H1 (cell line): Measurements from ENCODE around the gene EWSR1. TPM values are rescaled to one million over a fixed set of nuclear protein-coding genes. Genes with fewer than 3 reads are reported as not detected.

ENCODE experiments used
- CTCF ChIA-PET: fragments of 300-600 bp; sonication (Branson Sonifier 250); formaldehyde crosslinking; loops from one replicate; lab custom pipeline; 2021; ENCODE audit not compliant: partially characterized antibody; lab: Charles Lee
- POLR2A ChIA-PET: fragments of 300-600 bp; sonication (Branson Sonifier 250); formaldehyde crosslinking; loops from one replicate; lab custom pipeline; 2021; ENCODE audit warnings: inconsistent platforms; ENCODE audit not compliant: partially characterized antibody; lab: Charles Lee
- DNase-seq, 2 experiments: peaks; one replicate each; pipeline versions ENCODE4 v3.0.0 to v3.0.0-alpha.2; 2010 to 2022; ENCODE audit warnings: low spot score in 2 of 2, low read depth in 1 of 2, mixed read lengths in 1 of 2
- FAIRE-seq: peaks from 2 replicates; lab custom pipeline; 2011; peaks lifted over from hg19 to GRCh38; lab: Jason Lieb, UNC
- H2AFZ ChIP-seq: 2 replicates; pipeline ENCODE4 v1.8.1; 2012; ENCODE audit warnings: low read length, inconsistent platforms
- H2AK5ac ChIP-seq: 2 replicates; pipeline ENCODE4 v1.6.1; 2013; ENCODE audit warnings: low read depth, low read length
- H2BK120ac ChIP-seq: replicated peaks from 2 replicates; pipeline ENCODE3; 2013; ENCODE audit warnings: low read depth, low read length, inconsistent platforms
- H2BK12ac ChIP-seq: 2 replicates; pipeline ENCODE4 v1.6.1; 2013; ENCODE audit warnings: low read depth, low read length
- H2BK15ac ChIP-seq: 2 replicates; pipeline ENCODE4 v1.6.1; 2013; ENCODE audit warnings: low read length
- H2BK20ac ChIP-seq: 2 replicates; pipeline ENCODE4 v1.6.1; 2013; ENCODE audit warnings: low read length
- H2BK5ac ChIP-seq: 2 replicates; pipeline ENCODE4 v1.6.1; 2013; ENCODE audit warnings: low read depth, low read length
- H3K14ac ChIP-seq: 2 replicates; pipeline ENCODE4 v1.6.1; 2013; ENCODE audit warnings: inconsistent platforms; ENCODE audit not compliant: insufficient read length
- H3K18ac ChIP-seq: 2 replicates; pipeline ENCODE4 v1.6.1; 2013; ENCODE audit warnings: low read length; ENCODE audit errors: extremely low read depth
- H3K23ac ChIP-seq: 2 replicates; pipeline ENCODE4 v1.6.1; 2013; ENCODE audit warnings: inconsistent platforms; ENCODE audit not compliant: insufficient read length
- H3K23me2 ChIP-seq: 2 replicates; pipeline ENCODE4 v1.6.1; 2013; ENCODE audit warnings: low read depth, low read length
- H3K27ac ChIP-seq: 2 replicates; pipeline ENCODE4 v1.6.1; 2011; ENCODE audit warnings: low read depth, low read length, inconsistent platforms
- H3K27me3 ChIP-seq, 4 experiments: replicated peaks in 1 of 4; 1 replicate in 1 of 4; 2 replicates in 3 of 4; pipeline versions ENCODE4 v1.6.1 to v1.8.1; 2011 to 2013; ENCODE audit warnings: low read length in 3 of 4, mild to moderate bottlenecking in 3 of 4, inconsistent platforms in 2 of 4, mixed read lengths in 2 of 4, moderate library complexity in 1 of 4; ENCODE audit not compliant: control insufficient read depth in 3 of 4, insufficient read depth in 3 of 4; ENCODE audit errors: extremely low read depth in 1 of 4
- H3K36me3 ChIP-seq, 4 experiments: 2 replicates each; pipeline versions ENCODE4 v1.6.1 to v1.8.1; 2011 to 2013; ENCODE audit warnings: mild to moderate bottlenecking in 4 of 4, low read length in 3 of 4, moderate library complexity in 2 of 4, control low read depth in 1 of 4, inconsistent platforms in 1 of 4; ENCODE audit not compliant: insufficient read depth in 4 of 4, control insufficient read depth in 2 of 4
- H3K4ac ChIP-seq: replicated peaks from 2 replicates; pipeline ENCODE3; 2013; ENCODE audit warnings: low read length, low read depth, mixed read lengths, inconsistent platforms; ENCODE audit not compliant: insufficient read length
- H3K4me1 ChIP-seq, 4 experiments: replicated peaks in 1 of 4; 1 replicate in 1 of 4; 2 replicates in 3 of 4; pipeline versions ENCODE4 v1.6.1 to v1.8.1; 2011 to 2013; ENCODE audit warnings: low read length in 3 of 4, inconsistent platforms in 2 of 4, mixed read lengths in 1 of 4; ENCODE audit not compliant: insufficient read depth in 4 of 4, control insufficient read depth in 3 of 4
- H3K4me2 ChIP-seq, 2 experiments: 2 replicates each; pipeline versions ENCODE4 v1.6.1 to v1.8.1; 2011 to 2013; ENCODE audit warnings: low read depth in 2 of 2, low read length in 2 of 2, control low read depth in 1 of 2, inconsistent platforms in 1 of 2, mild to moderate bottlenecking in 1 of 2; ENCODE audit not compliant: insufficient read depth in 1 of 2
- H3K4me3 ChIP-seq, 4 experiments: fragments of 200-600, 300-600 bp in 1 of 4; sonication (generic), shearing (Covaris generic), sonication (Bioruptor Twin) in 1 of 4; 2 replicates each; pipeline versions ENCODE4 v1.5.1 to v1.8.1; 2011 to 2016; ENCODE audit warnings: low read length in 4 of 4, low read depth in 3 of 4, control low read depth in 2 of 4, inconsistent platforms in 2 of 4, mild to moderate bottlenecking in 2 of 4, mixed read lengths in 1 of 4, moderate library complexity in 1 of 4; ENCODE audit not compliant: insufficient read depth in 2 of 4; ENCODE audit errors: extremely low read depth in 1 of 4
- H3K56ac ChIP-seq: replicated peaks from 2 replicates; pipeline ENCODE3; 2013; ENCODE audit warnings: low read depth, mild to moderate bottlenecking, mixed read lengths, low read length, inconsistent platforms; ENCODE audit not compliant: insufficient read length
- H3K79me1 ChIP-seq: 2 replicates; pipeline ENCODE4 v1.6.1; 2013; ENCODE audit warnings: low read depth, low read length, control low read depth
- H3K79me2 ChIP-seq, 2 experiments: 2 replicates each; pipeline versions ENCODE4 v1.6.1 to v1.8.1; 2012 to 2013; ENCODE audit warnings: low read length in 2 of 2, mild to moderate bottlenecking in 2 of 2, inconsistent platforms in 1 of 2; ENCODE audit not compliant: insufficient read depth in 2 of 2, control insufficient read depth in 1 of 2
- H3K9ac ChIP-seq, 4 experiments: replicated peaks in 1 of 4; 1 replicate in 1 of 4; 2 replicates in 3 of 4; pipeline versions ENCODE4 v1.6.1 to v1.8.1; 2011 to 2013; ENCODE audit warnings: low read depth in 3 of 4, low read length in 3 of 4, control low read depth in 2 of 4, mild to moderate bottlenecking in 2 of 4, moderate library complexity in 2 of 4, inconsistent platforms in 1 of 4; ENCODE audit errors: extremely low read depth in 1 of 4
- H3K9me3 ChIP-seq, 2 experiments: 2 replicates each; pipeline versions ENCODE4 v1.6.1 to v1.8.1; 2012 to 2013; ENCODE audit warnings: mild to moderate bottlenecking in 2 of 2, moderate library complexity in 2 of 2, control low read depth in 1 of 2, inconsistent platforms in 1 of 2, low read depth in 1 of 2, low read length in 1 of 2, mixed read lengths in 1 of 2; ENCODE audit not compliant: insufficient read depth in 2 of 2
- H4K20me1 ChIP-seq, 2 experiments: replicated peaks in 1 of 2; 2 replicates each; pipeline versions ENCODE3 to v1.8.1; 2011 to 2013; ENCODE audit warnings: inconsistent platforms in 2 of 2, low read length in 2 of 2, mild to moderate bottlenecking in 1 of 2; ENCODE audit not compliant: insufficient read depth in 2 of 2, control insufficient read depth in 1 of 2
- H4K5ac ChIP-seq: 2 replicates; pipeline ENCODE4 v1.6.1; 2013; ENCODE audit warnings: low read length, low read depth, mixed read lengths, inconsistent platforms; ENCODE audit not compliant: insufficient read length
- H4K8ac ChIP-seq: 2 replicates; pipeline ENCODE4 v1.8.0; 2013; ENCODE audit warnings: mild to moderate bottlenecking, moderate library complexity, low read length, inconsistent platforms; ENCODE audit not compliant: insufficient read depth; ENCODE audit errors: extremely low read depth
- H4K91ac ChIP-seq: replicated peaks from 2 replicates; pipeline ENCODE3; 2013; ENCODE audit warnings: low read length, mixed read lengths, inconsistent platforms; ENCODE audit not compliant: insufficient read length
- CBX8 ChIP-seq: fragments of 300-800, 300-1000 bp; sonication (generic); IDR thresholded peaks from 2 replicates; pipeline ENCODE4 v1.7.1; 2016; ENCODE audit warnings: low read depth, low read length, borderline replicate concordance
- CEBPB ChIP-seq: IDR thresholded peaks from 2 replicates; pipeline ENCODE4 v1.6.1; 2012; ENCODE audit warnings: low read depth, low read length
- CHD1 ChIP-seq: IDR thresholded peaks from 2 replicates; pipeline ENCODE4 v1.6.1; 2012; ENCODE audit warnings: low read depth, low read length, improper control_type of control experiment
- HDAC2 ChIP-seq, 2 experiments: fragments of 300-600 bp in 1 of 2; sonication (generic) in 1 of 2; IDR thresholded peaks; 2 replicates each; pipeline ENCODE4 v1.6.1; 2011 to 2012; ENCODE audit warnings: low read depth in 2 of 2, low read length in 2 of 2, mild to moderate bottlenecking in 2 of 2, moderate library complexity in 2 of 2, borderline replicate concordance in 1 of 2, inconsistent platforms in 1 of 2
- POU5F1 ChIP-seq: IDR thresholded peaks from 2 replicates; pipeline ENCODE4 v1.6.1; 2011; ENCODE audit warnings: low read depth, mild to moderate bottlenecking, low read length, moderate library complexity
- RNF2 ChIP-seq: fragments of 200-900, 300-1000 bp; sonication (generic); IDR thresholded peaks from 2 replicates; pipeline ENCODE4 v1.7.1; 2016; ENCODE audit warnings: borderline replicate concordance, low read depth, mild to moderate bottlenecking, antibody characterized with exemption, low read length; ENCODE audit not compliant: poor library complexity, severe bottlenecking; ENCODE audit errors: missing control alignments
- SP1 ChIP-seq: IDR thresholded peaks from 2 replicates; pipeline ENCODE4 v1.6.1; 2011; ENCODE audit warnings: low read depth, low read length
- SRF ChIP-seq: IDR thresholded peaks from 2 replicates; pipeline ENCODE4 v1.6.1; 2011; ENCODE audit warnings: mild to moderate bottlenecking, low read depth, low read length, moderate library complexity
- SUZ12 ChIP-seq: fragments of 200-600 bp; sonication (generic); IDR thresholded peaks from 2 replicates; pipeline ENCODE4 v1.6.1; 2012; ENCODE audit warnings: mild to moderate bottlenecking, inconsistent platforms, low read length, moderate library complexity, mixed read lengths
- TCF12 ChIP-seq: IDR thresholded peaks from 2 replicates; pipeline ENCODE4 v1.6.1; 2011; ENCODE audit warnings: low read depth, mild to moderate bottlenecking, low read length
- TEAD4 ChIP-seq: IDR thresholded peaks from 2 replicates; pipeline ENCODE4 v1.6.1; 2012; ENCODE audit warnings: low read depth, low read length, inconsistent platforms, mixed read lengths
- polyA plus RNA-seq, 7 experiments: library from polyadenylated mRNA; depleted of rRNA in 3 of 7; stranded (reverse) in 5 of 7; unstranded in 2 of 7; fragments of >200 nt in 5 of 7; fragments of 200-250 nt in 2 of 7; gene quantifications; 1 replicate in 5 of 7; 2 replicates in 1 of 7; 4 replicates in 1 of 7; pipeline versions ENCODE4 v1.2.1 to v1.2.3, GENCODE V29; 2011 to 2013; ENCODE audit warnings: missing spikeins in 2 of 7, mixed read lengths in 2 of 7
- total RNA-seq: library from RNA; stranded (reverse); fragmentation: NEBNext Ultra II Directional; extraction: Animal tissue kit (Norgen Biotek cat#: 25700); gene quantifications from 2 replicates; pipeline ENCODE4 v1.2.1, GENCODE V29; 2021
- TF ChIP-seq, protein P1 (sequence below): IDR thresholded peaks from 2 replicates; pipeline ENCODE4 v1.6.1; 2012; ENCODE audit warnings: inconsistent platforms
- TF ChIP-seq, protein P2 (sequence below), 3 experiments: IDR thresholded peaks; 1 replicate in 2 of 3; 2 replicates in 1 of 3; pipeline versions ENCODE4 v1.5.1 to v1.6.1; 2011; ENCODE audit warnings: low read length in 3 of 3, mild to moderate bottlenecking in 3 of 3, inconsistent platforms in 2 of 3, low read depth in 1 of 3, moderate library complexity in 1 of 3; ENCODE audit not compliant: insufficient read depth in 1 of 3; ENCODE audit errors: control extremely low read depth in 1 of 3

Gene EWSR1
- total and polyA plus RNA-seq, 2 of the 8 experiments (the other 6 are each of a cell fraction or from before 2014, with no cell fraction given): 387 to 930 TPM

DNA sequence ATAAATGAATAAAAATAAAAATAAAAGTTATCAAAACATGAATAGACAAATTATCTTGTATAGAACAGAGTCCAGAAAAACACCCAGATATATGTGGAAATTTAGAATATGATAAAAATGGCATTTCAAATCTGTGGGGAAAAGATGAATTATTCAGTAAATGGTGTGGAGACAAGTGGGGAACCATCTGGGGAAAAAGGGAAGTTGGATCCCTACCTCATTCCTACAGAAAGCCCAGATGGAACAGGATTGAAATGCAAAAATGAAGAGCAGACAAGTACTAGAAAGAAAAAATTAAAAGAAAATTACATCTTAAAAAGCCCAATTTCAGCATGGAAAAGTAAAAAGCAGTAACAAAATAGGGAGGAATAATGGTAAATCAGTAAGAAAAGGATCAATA lies 55.6 kb downstream of the EWSR1 start:
- no peaks in the 10 kb centered on the region for H3K79me1 ChIP-seq
- no peak overlapping the region for H2AFZ ChIP-seq
- no peaks in the 10 kb centered on the region for H3K27me3 ChIP-seq
- no peak overlapping the region for H4K5ac ChIP-seq
- no peaks in the 10 kb centered on the region for H3K4me1 ChIP-seq
- H2BK20ac ChIP-seq: no peak overlapping the region
- H3K23me2 ChIP-seq: no peaks in the 10 kb centered on the region
- no peak overlapping the region for H4K91ac ChIP-seq
- POLR2A ChIA-PET: no interaction called here
- DNase-seq (no peak), FAIRE-seq (no peak)
- no peak overlapping the region for H3K4me3 ChIP-seq
- no peak overlapping the region for H2BK5ac ChIP-seq
- no peak overlapping the region for H2BK12ac ChIP-seq
- no peaks in the 10 kb centered on the region for H3K9me3 ChIP-seq
- CTCF ChIA-PET: interaction anchor here (1.3 kb wide), 1 partner anchor 11 kb away, joined by 3 read pairs; no protein-coding TSS in a partner anchor
- H2AK5ac ChIP-seq: no peak overlapping the region
- peaks cover 0 to 3% of the 10 kb centered on the region in 2 experiments for H4K20me1 ChIP-seq
- H3K9ac ChIP-seq: no peak overlapping the region
- H3K27ac ChIP-seq: no peak overlapping the region
- H4K8ac ChIP-seq: no peak overlapping the region
- H3K4me2 ChIP-seq: no peak overlapping the region
- no peak overlapping the region for H2BK120ac ChIP-seq
- H3K23ac ChIP-seq: no peak overlapping the region
- H3K18ac ChIP-seq: no peak overlapping the region
- H3K14ac ChIP-seq: no peak overlapping the region
- H3K4ac ChIP-seq: no peak overlapping the region
- no peak overlapping the region for H3K56ac ChIP-seq
- H3K79me2 ChIP-seq: no peaks in the 10 kb centered on the region
- peaks cover 0 to 4% (median 2%) of the 10 kb centered on the region in 4 experiments; a peak in 3 of 8 replicates for H3K36me3 ChIP-seq
- no peak overlapping the region for H2BK15ac ChIP-seq
- TF ChIP-seq SRF: no peak
- no peak for TF ChIP-seq TCF12
- no peak for TF ChIP-seq HDAC2 (IDR thresholded peaks at IDR 0.05; ENCODE audit: borderline replicate concordance in 1 of 2, low read depth in 2 of 2, low read length in 2 of 2)
- TF ChIP-seq CEBPB: no peak
- TF ChIP-seq, protein P1, sequence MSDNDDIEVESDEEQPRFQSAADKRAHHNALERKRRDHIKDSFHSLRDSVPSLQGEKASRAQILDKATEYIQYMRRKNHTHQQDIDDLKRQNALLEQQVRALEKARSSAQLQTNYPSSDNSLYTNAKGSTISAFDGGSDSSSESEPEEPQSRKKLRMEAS: no peak
- TF ChIP-seq SP1: no peak
- no peak for TF ChIP-seq RNF2
- no peak for TF ChIP-seq CHD1
- no peak for TF ChIP-seq POU5F1
- no peak for TF ChIP-seq SUZ12
- TF ChIP-seq CBX8: no peak
- TF ChIP-seq, protein P2, sequence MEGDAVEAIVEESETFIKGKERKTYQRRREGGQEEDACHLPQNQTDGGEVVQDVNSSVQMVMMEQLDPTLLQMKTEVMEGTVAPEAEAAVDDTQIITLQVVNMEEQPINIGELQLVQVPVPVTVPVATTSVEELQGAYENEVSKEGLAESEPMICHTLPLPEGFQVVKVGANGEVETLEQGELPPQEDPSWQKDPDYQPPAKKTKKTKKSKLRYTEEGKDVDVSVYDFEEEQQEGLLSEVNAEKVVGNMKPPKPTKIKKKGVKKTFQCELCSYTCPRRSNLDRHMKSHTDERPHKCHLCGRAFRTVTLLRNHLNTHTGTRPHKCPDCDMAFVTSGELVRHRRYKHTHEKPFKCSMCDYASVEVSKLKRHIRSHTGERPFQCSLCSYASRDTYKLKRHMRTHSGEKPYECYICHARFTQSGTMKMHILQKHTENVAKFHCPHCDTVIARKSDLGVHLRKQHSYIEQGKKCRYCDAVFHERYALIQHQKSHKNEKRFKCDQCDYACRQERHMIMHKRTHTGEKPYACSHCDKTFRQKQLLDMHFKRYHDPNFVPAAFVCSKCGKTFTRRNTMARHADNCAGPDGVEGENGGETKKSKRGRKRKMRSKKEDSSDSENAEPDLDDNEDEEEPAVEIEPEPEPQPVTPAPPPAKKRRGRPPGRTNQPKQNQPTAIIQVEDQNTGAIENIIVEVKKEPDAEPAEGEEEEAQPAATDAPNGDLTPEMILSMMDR (IDR thresholded peaks at IDR 0.05; ENCODE audit: control extremely low read depth in 1 of 3, insufficient read depth in 1 of 3, low read depth in 1 of 3, low read length in 3 of 3): no peak
- TF ChIP-seq TEAD4: no peak
